Brain microvascular endothelial cell (primary cell): ENCODE results near the gene PDE1C.

Experiments
- DNase-seq: peaks from one replicate; pipeline ENCODE4 v3.0.0-alpha.2; 2020
- H3K27ac ChIP-seq: fragments of 250-450 bp; sonication (Bioruptor Pico); 2 replicates; pipeline ENCODE4 v1.5.1; 2020; ENCODE audit warnings: mild to moderate bottlenecking, moderate library complexity
- H3K27me3 ChIP-seq: fragments of 250-450 bp; sonication (Bioruptor Pico); replicated peaks from 2 replicates; pipeline ENCODE4 v1.5.1; 2020; ENCODE audit warnings: mild to moderate bottlenecking
- H3K36me3 ChIP-seq: fragments of 250-450 bp; sonication (Bioruptor Pico); replicated peaks from 2 replicates; pipeline ENCODE4 v1.5.1; 2020; ENCODE audit warnings: mild to moderate bottlenecking
- H3K4me3 ChIP-seq: 2 replicates; pipeline ENCODE4 v1.5.1; 2011; ENCODE audit warnings: low read depth, mild to moderate bottlenecking, control low read depth, low read length, moderate library complexity
- in situ Hi-C: cut with HindIII; loops from 2 replicates; pipeline ENCODE4 v1.10.0; 2017; ENCODE audit warnings: low sequenced_read_pairs, low pct_ligation_motif_present
- TF ChIP-seq, protein P1 (sequence below): IDR thresholded peaks from 2 replicates; pipeline ENCODE4 v1.5.1; 2011; ENCODE audit warnings: low read depth, mild to moderate bottlenecking, moderate library complexity, low read length, control low read depth, inconsistent platforms; ENCODE audit errors: missing control alignments

The PDE1C gene

DNA sequence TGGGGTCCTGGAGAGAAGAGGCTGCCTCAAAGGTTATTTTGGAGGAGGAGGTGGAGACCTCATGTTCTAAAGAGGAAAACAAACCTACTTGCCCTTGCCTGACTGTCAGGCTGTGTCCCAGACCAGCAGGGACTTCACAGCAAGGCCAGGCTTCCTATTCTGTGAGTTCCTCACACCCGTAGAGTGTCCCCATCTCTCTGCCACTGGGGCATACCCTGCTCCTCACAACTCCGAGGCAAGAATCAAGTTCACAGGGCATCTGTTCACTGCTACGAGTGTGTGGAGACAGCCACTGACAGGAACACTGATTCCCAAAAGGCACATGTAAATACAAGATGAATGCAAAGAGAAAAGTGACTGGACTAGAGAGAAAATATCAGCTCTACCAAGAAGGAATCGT lies 38.0 kb downstream of the PDE1C start:
- TF ChIP-seq, protein P1, sequence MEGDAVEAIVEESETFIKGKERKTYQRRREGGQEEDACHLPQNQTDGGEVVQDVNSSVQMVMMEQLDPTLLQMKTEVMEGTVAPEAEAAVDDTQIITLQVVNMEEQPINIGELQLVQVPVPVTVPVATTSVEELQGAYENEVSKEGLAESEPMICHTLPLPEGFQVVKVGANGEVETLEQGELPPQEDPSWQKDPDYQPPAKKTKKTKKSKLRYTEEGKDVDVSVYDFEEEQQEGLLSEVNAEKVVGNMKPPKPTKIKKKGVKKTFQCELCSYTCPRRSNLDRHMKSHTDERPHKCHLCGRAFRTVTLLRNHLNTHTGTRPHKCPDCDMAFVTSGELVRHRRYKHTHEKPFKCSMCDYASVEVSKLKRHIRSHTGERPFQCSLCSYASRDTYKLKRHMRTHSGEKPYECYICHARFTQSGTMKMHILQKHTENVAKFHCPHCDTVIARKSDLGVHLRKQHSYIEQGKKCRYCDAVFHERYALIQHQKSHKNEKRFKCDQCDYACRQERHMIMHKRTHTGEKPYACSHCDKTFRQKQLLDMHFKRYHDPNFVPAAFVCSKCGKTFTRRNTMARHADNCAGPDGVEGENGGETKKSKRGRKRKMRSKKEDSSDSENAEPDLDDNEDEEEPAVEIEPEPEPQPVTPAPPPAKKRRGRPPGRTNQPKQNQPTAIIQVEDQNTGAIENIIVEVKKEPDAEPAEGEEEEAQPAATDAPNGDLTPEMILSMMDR = no peak
- DNase-seq = no peak
- no peaks in the 10 kb centered on the region for H3K36me3 ChIP-seq
- no peak overlapping the region for H3K27ac ChIP-seq
- no peaks in the 10 kb centered on the region for H3K27me3 ChIP-seq
- in situ Hi-C loops = no loop called here
- no peak overlapping the region for H3K4me3 ChIP-seq

DNA sequence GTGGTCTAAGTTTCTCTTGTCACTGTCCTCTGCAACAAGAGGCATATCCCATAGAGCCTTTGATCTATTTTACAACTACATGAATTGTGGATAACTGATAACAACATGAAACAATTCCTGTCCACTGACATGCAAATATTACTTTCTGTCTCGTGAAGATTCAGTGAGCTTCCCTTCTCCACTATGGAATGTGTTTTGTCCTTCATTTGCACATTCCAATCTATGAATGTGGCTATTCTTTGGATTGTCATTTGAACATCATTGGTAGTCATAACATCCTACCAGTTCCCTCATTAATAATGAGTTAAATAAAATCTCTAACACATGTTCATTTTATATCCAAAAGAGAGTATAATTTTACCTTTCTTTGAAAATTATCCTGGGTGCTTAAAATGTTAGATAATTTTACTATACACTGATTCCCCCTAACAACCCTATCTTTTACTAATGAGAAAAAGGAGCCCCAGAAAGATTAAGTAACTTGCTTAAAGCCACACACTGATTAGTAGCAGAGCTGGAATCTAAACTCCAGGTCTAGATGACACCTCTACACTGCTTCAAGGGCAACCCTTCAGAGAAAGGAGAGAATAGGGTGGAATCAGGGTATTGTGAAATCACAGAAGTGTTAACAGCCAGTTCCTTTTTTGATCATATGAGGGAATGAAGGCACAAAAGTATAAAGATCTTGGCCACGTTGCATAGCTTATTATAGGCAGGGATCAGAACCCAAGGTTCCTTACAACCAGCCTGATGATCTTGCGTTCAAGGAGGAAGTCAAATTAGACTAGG lies 39.1 kb downstream of the PDE1C start:
- no peak for DNase-seq
- Histone ChIP-seq H3K27me3 (no peaks in the 10 kb centered on the region), H3K36me3 (no peaks in the 10 kb centered on the region), H3K4me3 (no peak overlapping the region), H3K27ac (no peak overlapping the region)
- TF ChIP-seq, protein P1 = no peak
- in situ Hi-C loops = no loop called here

DNA sequence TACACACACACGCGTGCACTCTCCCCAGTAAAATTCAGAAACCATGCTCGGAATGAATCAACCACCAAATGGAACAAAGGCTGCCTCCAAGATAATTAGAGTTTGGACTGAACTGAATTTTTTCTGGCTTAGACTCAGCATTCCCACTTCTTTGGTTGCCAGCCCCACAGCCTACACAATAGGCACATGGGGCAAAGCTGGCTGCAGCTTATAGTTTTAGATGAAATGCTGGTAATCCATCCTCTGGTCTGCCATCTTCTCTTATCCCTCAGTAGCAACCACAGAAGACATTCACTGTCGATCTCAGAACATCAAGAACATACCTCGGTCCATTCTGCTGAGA lies 44.2 kb downstream of the PDE1C start:
- DNase-seq = no peak
- no peaks in the 10 kb centered on the region for H3K27me3 ChIP-seq
- no peak overlapping the region for H3K27ac ChIP-seq
- TF ChIP-seq, protein P1 = no peak
- H3K4me3 ChIP-seq = no peak overlapping the region
- no peaks in the 10 kb centered on the region for H3K36me3 ChIP-seq
- in situ Hi-C loops = no loop called here

DNA sequence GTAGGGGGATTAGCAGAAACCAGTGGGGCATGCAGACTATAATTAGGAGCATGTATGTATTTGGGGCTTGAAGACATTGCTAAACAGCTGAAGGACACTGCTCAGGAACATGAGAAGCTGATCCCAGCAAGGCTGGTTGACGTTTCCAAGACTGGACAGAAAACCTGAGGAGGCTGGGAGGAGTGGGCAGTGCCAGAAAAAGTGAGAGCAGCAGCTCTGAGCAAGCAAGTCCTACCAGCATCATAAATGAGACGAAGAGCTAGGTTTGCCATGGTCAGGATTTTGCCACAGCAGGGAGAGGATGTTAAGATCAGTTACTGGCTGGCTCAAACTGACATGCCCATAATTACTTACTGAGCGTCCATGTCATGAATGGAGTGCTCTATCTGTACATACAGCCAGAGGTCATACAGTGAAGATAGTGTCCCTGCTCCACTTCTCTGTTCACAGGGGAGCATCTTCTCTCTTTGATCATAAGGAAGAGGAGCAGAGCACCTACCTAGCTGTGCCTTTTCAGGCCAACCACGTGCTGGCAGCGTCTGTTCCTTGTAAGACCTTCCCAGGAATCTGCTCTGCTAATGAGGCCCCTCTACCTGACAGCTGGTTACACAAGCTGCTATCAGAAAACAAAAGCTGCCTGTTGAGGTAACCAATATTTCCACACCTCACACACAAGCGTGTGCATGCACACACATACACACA lies 44.7 kb downstream of the PDE1C start:
- in situ Hi-C loops = no loop called here
- Histone ChIP-seq H3K27ac (no peak overlapping the region), H3K4me3 (no peak overlapping the region), H3K27me3 (no peaks in the 10 kb centered on the region), H3K36me3 (no peaks in the 10 kb centered on the region)
- TF ChIP-seq, protein P1 = no peak
- DNase-seq = no peak

DNA sequence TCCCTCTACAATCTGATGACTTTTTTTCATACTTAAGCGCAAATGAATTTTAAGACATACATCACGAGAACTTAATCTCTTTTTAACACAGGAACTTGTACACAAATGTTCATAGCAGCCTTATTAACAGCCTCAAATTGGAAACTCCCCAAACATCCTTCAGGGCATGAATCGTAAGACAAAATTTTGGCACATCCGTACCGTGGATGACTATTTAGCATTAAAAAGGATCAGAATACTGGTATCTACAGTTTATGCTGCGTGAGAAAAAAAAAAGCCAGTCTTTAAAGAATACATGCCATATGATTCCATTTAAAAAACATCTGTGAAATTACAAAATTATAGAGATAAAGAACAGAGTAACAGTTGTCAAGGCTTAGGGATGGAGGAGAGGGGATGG lies 46.8 kb downstream of the PDE1C start:
- Histone ChIP-seq H3K4me3 (no peak overlapping the region), H3K27ac (no peak overlapping the region), H3K27me3 (no peaks in the 10 kb centered on the region), H3K36me3 (no peaks in the 10 kb centered on the region)
- in situ Hi-C loops = no loop called here
- no peak for DNase-seq
- TF ChIP-seq, protein P1 = no peak
